22Rv1 (cell line): ENCODE results near the gene ELOVL2.

Experiments used
- CTCF ChIP-seq: fragments of 450-650 bp; IDR thresholded peaks from 2 replicates; pipeline ENCODE4 v1.5.1; 2017; ENCODE audit warnings: mild to moderate bottlenecking
- ZFX ChIP-seq: fragments of 450-650 bp; IDR thresholded peaks from 2 replicates; pipeline ENCODE4 v1.6.1; 2017; ENCODE audit warnings: antibody characterized with exemption, borderline replicate concordance

- no peak for TF ChIP-seq CTCF
- TF ChIP-seq ZFX, result no peak
Measured at GRCh38 chr6:11056871-11057270, 12.8 kb upstream of the ELOVL2 start.
